ENCODE data around the gene MUCL3. TPM values are rescaled to one million over a fixed set of nuclear protein-coding genes. Genes with fewer than 3 reads are reported as not detected.
"Not testable (repeated sequence)": the region's sequence is repeated elsewhere in the genome, so short reads cannot be mapped to it uniquely, and the experiment has no call there.

The MUCL3 gene
- total RNA-seq, 4 donors from 2014 or later = not detected

- Histone ChIP-seq H3K27ac (replicated peaks in 1 of 4) (no peak overlapping the region), H3K36me3 (no peaks in the 10 kb centered on the region), H3K4me1 (no peaks in the 10 kb centered on the region), H3K4me3 (no peak overlapping the region), H3K27me3 (no peaks in the 10 kb centered on the region), H3K9me3 (no peaks in the 10 kb centered on the region)
- DNase-seq (ENCODE audit: extremely low spot score) = no peak
- WGBS = 91% methylated on average over 2 of the region's 2 CpGs
- intact Hi-C loops (cut with DNase I) = no loop called here
- no peak for TF ChIP-seq CTCF (IDR thresholded peaks at IDR 0.05)
- TF ChIP-seq POLR2A (IDR thresholded peaks at IDR 0.05; ENCODE audit: low read depth) = no peak
- TF ChIP-seq EP300 (IDR thresholded peaks at IDR 0.05) = no peak
- no peak for TF ChIP-seq POLR2AphosphoS5 (IDR thresholded peaks at IDR 0.05)
Measured at GRCh38 chr6:30997301-30997700, 56.5 kb downstream of the MUCL3 start.

GRCh38 chr6:30998785-30999184 lies 58.0 kb downstream of the MUCL3 start:
- no peaks in the 10 kb centered on the region for H3K27me3 ChIP-seq
- intact Hi-C loops (cut with DNase I) = no loop called here
- no peak for DNase-seq (ENCODE audit: extremely low spot score)
- no peaks in the 10 kb centered on the region for H3K36me3 ChIP-seq
- H3K4me1 ChIP-seq = no peaks in the 10 kb centered on the region
- no peak overlapping the region for H3K27ac ChIP-seq (replicated peaks in 1 of 4)
- no peaks in the 10 kb centered on the region for H3K9me3 ChIP-seq
- TF ChIP-seq POLR2A (IDR thresholded peaks at IDR 0.05; ENCODE audit: low read depth) (no peak), POLR2AphosphoS5 (IDR thresholded peaks at IDR 0.05) (no peak), EP300 (IDR thresholded peaks at IDR 0.05) (no peak), CTCF (IDR thresholded peaks at IDR 0.05) (no peak)
- H3K4me3 ChIP-seq = no peak overlapping the region
- whole genome bisulfite sequencing = 69% methylated on average over 5 of the region's 5 CpGs

GRCh38 chr6:31000067-31000860 lies 59.5 kb downstream of the MUCL3 start:
- H3K27me3 ChIP-seq; intact Hi-C loops (cut with DNase I); H3K4me3 ChIP-seq: not testable (repeated sequence)

GRCh38 chr6:31001281-31001888 lies 60.6 kb downstream of the MUCL3 start:
- DNase-seq (ENCODE audit: extremely low spot score) = no peak
- WGBS = 75% methylated on average over 13 of the region's 13 CpGs
- no peak for TF ChIP-seq EP300 (IDR thresholded peaks at IDR 0.05)
- TF ChIP-seq CTCF (IDR thresholded peaks at IDR 0.05) = no peak
- TF ChIP-seq POLR2A (IDR thresholded peaks at IDR 0.05; ENCODE audit: low read depth) = no peak
- TF ChIP-seq POLR2AphosphoS5 (IDR thresholded peaks at IDR 0.05) = no peak
- Histone ChIP-seq H3K36me3 (no peaks in the 10 kb centered on the region), H3K27ac (replicated peaks in 1 of 4) (no peak overlapping the region), H3K4me3 (no peak overlapping the region), H3K27me3 (no peaks in the 10 kb centered on the region), H3K4me1 (peaks cover 0 to 9% (median 0%) of the 10 kb centered on the region in 4 donors), H3K9me3 (no peaks in the 10 kb centered on the region)
- intact Hi-C loops (cut with DNase I) = no loop called here

More at GRCh38 chr6:31000067-31000860, 59.5 kb downstream of the MUCL3 start:
- 91% methylated on average over 16 of the region's 39 CpGs for WGBS
- H3K27ac ChIP-seq (replicated peaks in 1 of 4); H3K9me3 ChIP-seq; H3K4me1 ChIP-seq; DNase-seq (ENCODE audit: extremely low spot score); H3K36me3 ChIP-seq: not testable (repeated sequence)

GRCh38 chr6:31002471-31002870 lies 61.7 kb downstream of the MUCL3 start:
- TF ChIP-seq EP300 (IDR thresholded peaks at IDR 0.05) (no peak), POLR2A (IDR thresholded peaks at IDR 0.05; ENCODE audit: low read depth) (no peak), POLR2AphosphoS5 (IDR thresholded peaks at IDR 0.05) (no peak), CTCF (IDR thresholded peaks at IDR 0.05) (no peak)
- H3K36me3 ChIP-seq = no peaks in the 10 kb centered on the region
- no peak for DNase-seq (ENCODE audit: extremely low spot score)
- intact Hi-C loops (cut with DNase I) = no loop called here
- peaks cover 0 to 9% (median 0%) of the 10 kb centered on the region in 4 donors for H3K4me1 ChIP-seq
- 83% methylated on average over 2 of the region's 2 CpGs for WGBS
- H3K27ac ChIP-seq (replicated peaks in 1 of 4) = no peak overlapping the region
- H3K4me3 ChIP-seq = no peak overlapping the region
- no peaks in the 10 kb centered on the region for H3K27me3 ChIP-seq
- no peaks in the 10 kb centered on the region for H3K9me3 ChIP-seq
